HepG2 (cell line): ENCODE measurements around the gene THAP9. TPM values are rescaled to one million over a fixed set of nuclear protein-coding genes. Genes with fewer than 3 reads are reported as not detected.
A peak's percentile ranks its signal among the peaks of the same experiment; 100 is the strongest.

Source experiments
- ATF6 ChIP-seq: sonication (generic); formaldehyde crosslinking; conservative IDR thresholded peaks from 2 replicates; pipeline ENCODE4 v1.4.0; 2020; ENCODE audit warnings: missing genetic modification reagents
- FOXP1 ChIP-seq, 2 experiments: fragments of 450-650 bp in 1 of 2; IDR thresholded peaks; 2 replicates each; pipeline ENCODE4 v1.6.1; 2017 to 2018; ENCODE audit warnings: antibody characterized with exemption in 1 of 2
- GATAD1 ChIP-seq: IDR thresholded peaks from 2 replicates; pipeline ENCODE4 v1.6.1; 2016; ENCODE audit warnings: missing genetic modification reagents, missing compliant biosample characterization
- IKZF1 ChIP-seq: fragments of 450-650 bp; IDR thresholded peaks from 2 replicates; pipeline ENCODE4 v1.7.1; 2016
- SETDB1 ChIP-seq: sonication (generic); formaldehyde crosslinking; IDR thresholded peaks from 2 replicates; pipeline ENCODE4 v1.5.1; 2020; ENCODE audit warnings: missing genetic modification reagents, mild to moderate bottlenecking, borderline replicate concordance
- SYNCRIP ChIP-seq: fragments of 200-400 bp; formaldehyde crosslinking; IDR thresholded peaks from 2 replicates; pipeline ENCODE4 v1.6.1; 2018; ENCODE audit warnings: mild to moderate bottlenecking, low read depth, low read length; ENCODE audit not compliant: insufficient read depth
- TBL1XR1 ChIP-seq: fragments of 150-350 bp; IDR thresholded peaks from 2 replicates; pipeline ENCODE4 v1.6.1; 2014; ENCODE audit warnings: borderline replicate concordance, low read length; ENCODE audit not compliant: partially characterized antibody
- ZBTB10 ChIP-seq: sonication (generic); formaldehyde crosslinking; IDR thresholded peaks from 2 replicates; pipeline ENCODE4 v1.4.0; 2020; ENCODE audit warnings: missing genetic modification reagents, borderline replicate concordance
- ZMYM4 ChIP-seq: sonication (generic); formaldehyde crosslinking; IDR thresholded peaks from 2 replicates; pipeline ENCODE4 v1.8.1; 2023; ENCODE audit warnings: mild to moderate bottlenecking, missing genetic modification reagents
- ZNF318 ChIP-seq: sonication (generic); formaldehyde crosslinking; IDR thresholded peaks from 2 replicates; pipeline ENCODE4 v1.4.0; 2020; ENCODE audit warnings: mild to moderate bottlenecking, missing genetic modification reagents
- ZNF33B ChIP-seq: sonication (generic); formaldehyde crosslinking; IDR thresholded peaks from 2 replicates; pipeline ENCODE4 v1.5.1; 2020; ENCODE audit warnings: mild to moderate bottlenecking, missing genetic modification reagents
- ZNF883 ChIP-seq: sonication (generic); formaldehyde crosslinking; IDR thresholded peaks from 2 replicates; pipeline ENCODE4 v1.5.1; 2020; ENCODE audit warnings: mild to moderate bottlenecking, missing genetic modification reagents; ENCODE audit errors: not compliant biosample characterization
- ZSCAN29 ChIP-seq: sonication (generic); formaldehyde crosslinking; conservative IDR thresholded peaks from 2 replicates; pipeline ENCODE4 v1.4.0; 2020; ENCODE audit warnings: mild to moderate bottlenecking, missing genetic modification reagents
- polyA plus RNA-seq, 8 experiments: library from polyadenylated mRNA; depleted of rRNA in 3 of 8; stranded (reverse) in 7 of 8; unstranded in 1 of 8; fragments of >200 nt; fragmentation: Illumina TruSeq in 4 of 8; extraction: Trizol in 4 of 8; gene quantifications; 2 replicates each; pipeline versions ENCODE4 v1.2.1 to v1.2.3, GENCODE V29; 2011 to 2016; ENCODE audit warnings: low read depth in 4 of 8, missing spikeins in 1 of 8, mixed read lengths in 1 of 8; ENCODE audit not compliant: insufficient read depth in 1 of 8
- total RNA-seq, 5 experiments: library from RNA; depleted of rRNA; stranded (reverse); fragments of >200 nt; fragmentation: Illumina TruSeq; extraction: Trizol; gene quantifications; 2 replicates each; pipeline ENCODE4 v1.2.3, GENCODE V29; 2016; ENCODE audit warnings: low read depth in 1 of 5

THAP9 gene
- total and polyA plus RNA-seq, 2 of the 13 experiments (the other 11 are each of a cell fraction or from before 2014, with no cell fraction given), result 6.0 to 7.2 TPM

GRCh38 chr4:82900411-82901182, at the start of gene THAP9 (continued):
- TF ChIP-seq ZBTB10 (CRISPR knock-in tag) (peak; percentile 72; the same call in 1 of the 2 replicates), ZNF33B (CRISPR knock-in tag) (no peak), ZSCAN29 (CRISPR knock-in tag) (peak; percentile 98), FOXP1 (IDR thresholded peaks at IDR 0.05) (no peak), FOXP1 (CRISPR knock-in tag; IDR thresholded peaks at IDR 0.05) (no peak; the same call in 1 of the 2 replicates), TBL1XR1 (no peak), ATF6 (CRISPR knock-in tag) (no peak), SYNCRIP (no peak), ZNF318 (CRISPR knock-in tag) (no peak), GATAD1 (CRISPR knock-in tag) (peak; percentile 75), ZNF883 (CRISPR knock-in tag) (peak; percentile 88), IKZF1 (no peak), ZMYM4 (CRISPR knock-in tag) (peak; percentile 84), SETDB1 (CRISPR knock-in tag) (no peak)
